Mucosa of descending colon (tissue), 3 donors: ENCODE data around the gene HIGD1B. TPM values are rescaled to one million over a fixed set of nuclear protein-coding genes. Genes with fewer than 3 reads are reported as not detected.
A peak's percentile ranks its signal among the peaks of the same experiment; 100 is the strongest.

Experiments used
- ATAC-seq: fragments of 200-7000 bp; cut with Tn5 transposase; one replicate; pipeline ENCODE4 v1.9.1; 2020; ENCODE audit warnings: mild to moderate bottlenecking, moderate library complexity
- DNase-seq, 3 donors: peaks; one replicate each; pipeline ENCODE4 v3.0.0-alpha.2; 2020
- H3K36me3 ChIP-seq: fragments of 200-600 bp; one replicate; pipeline ENCODE4 v1.8.0; 2021; ENCODE audit warnings: low read depth, mild to moderate bottlenecking
- H3K4me1 ChIP-seq: fragments of 200-600 bp; one replicate; pipeline ENCODE4 v1.8.0; 2021; ENCODE audit warnings: low read depth, mild to moderate bottlenecking
- H3K4me3 ChIP-seq: fragments of 200-600 bp; one replicate; pipeline ENCODE4 v1.8.0; 2021; ENCODE audit warnings: mild to moderate bottlenecking
- H3K9me3 ChIP-seq: fragments of 200-600 bp; one replicate; pipeline ENCODE4 v1.8.0; 2021; ENCODE audit warnings: mild to moderate bottlenecking
- intact Hi-C, 2 donors: fragments of 100-400 bp; cut with DNase I in 1 of 2; cut with micrococcal nuclease in 1 of 2; formaldehyde crosslinking; loops; one replicate each; pipeline versions ENCODE4 v1.11.0 to v1.11.1; 2022; cut with DNase I, micrococcal nuclease
- total RNA-seq, 3 donors: library from RNA; stranded (reverse); fragmentation: NEBNext Ultra II Directional in 2 of 3; extraction: Animal tissue kit (Norgen Biotek cat#: 25700) in 2 of 3; gene quantifications; one replicate each; pipeline versions ENCODE4 v1.2.1 to v1.2.4, GENCODE V29; 2021 to 2023
- TF ChIP-seq, protein P1 (sequence below): fragments of 200-600 bp; IDR thresholded peaks from one replicate; pipeline ENCODE4 v1.8.0; 2022; ENCODE audit warnings: antibody characterized with exemption, mild to moderate bottlenecking
- donor health status: DM: no; HTN: no; CAD: no; lungs with moderate emphysema.
- donor health status: DM: no; HTN: no; CAD: no.
- donor health status: DM: no; HTN: yes; CAD: no.

Gene HIGD1B
- total RNA-seq, 3 donors from 2014 or later = 1.6 TPM; not detected in 2

DNA sequence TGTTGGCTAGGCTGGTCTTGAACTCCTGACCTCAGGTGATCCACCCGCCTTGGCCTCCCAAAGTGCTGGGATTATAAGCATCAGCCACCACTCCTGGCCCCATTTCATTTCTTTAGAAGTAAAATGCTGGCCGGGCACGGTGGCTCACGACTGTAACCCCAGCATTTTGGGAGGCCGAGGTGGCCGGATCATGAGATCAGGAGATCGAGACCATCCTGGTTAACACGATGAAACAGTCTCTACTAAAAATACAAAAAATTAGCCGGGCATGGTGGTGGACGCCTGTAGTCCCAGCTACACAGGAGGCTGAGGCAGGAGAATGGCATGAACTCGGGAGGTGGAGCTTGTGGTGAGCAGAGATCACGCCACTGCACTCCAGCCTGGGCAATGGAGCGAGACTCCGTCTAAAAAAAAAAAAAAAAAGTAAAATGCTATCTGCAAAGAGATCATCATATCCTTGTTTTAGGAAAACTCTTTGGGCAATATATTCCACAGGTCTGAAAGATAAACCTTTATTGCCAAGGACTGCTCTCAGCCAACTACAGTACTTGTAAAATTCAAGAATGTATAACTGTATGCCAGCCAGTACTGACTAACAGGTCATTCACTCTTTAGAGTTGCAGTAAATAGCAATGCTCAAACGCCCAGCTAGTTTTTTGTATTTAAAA lies 21.4 kb upstream of the HIGD1B start:
- H3K4me1 ChIP-seq = peaks cover 12% of the 10 kb centered on the region
- H3K4me3 ChIP-seq = no peak overlapping the region
- no peaks in the 10 kb centered on the region for H3K36me3 ChIP-seq
- intact Hi-C loops = loop anchor here in 1 of 2 donors (5.0 kb wide), 1 partner anchor 49 kb away; no protein-coding TSS in a partner anchor
- DNase-seq (no peak), ATAC-seq (no peak)
- no peaks in the 10 kb centered on the region for H3K9me3 ChIP-seq
- TF ChIP-seq, protein P1, sequence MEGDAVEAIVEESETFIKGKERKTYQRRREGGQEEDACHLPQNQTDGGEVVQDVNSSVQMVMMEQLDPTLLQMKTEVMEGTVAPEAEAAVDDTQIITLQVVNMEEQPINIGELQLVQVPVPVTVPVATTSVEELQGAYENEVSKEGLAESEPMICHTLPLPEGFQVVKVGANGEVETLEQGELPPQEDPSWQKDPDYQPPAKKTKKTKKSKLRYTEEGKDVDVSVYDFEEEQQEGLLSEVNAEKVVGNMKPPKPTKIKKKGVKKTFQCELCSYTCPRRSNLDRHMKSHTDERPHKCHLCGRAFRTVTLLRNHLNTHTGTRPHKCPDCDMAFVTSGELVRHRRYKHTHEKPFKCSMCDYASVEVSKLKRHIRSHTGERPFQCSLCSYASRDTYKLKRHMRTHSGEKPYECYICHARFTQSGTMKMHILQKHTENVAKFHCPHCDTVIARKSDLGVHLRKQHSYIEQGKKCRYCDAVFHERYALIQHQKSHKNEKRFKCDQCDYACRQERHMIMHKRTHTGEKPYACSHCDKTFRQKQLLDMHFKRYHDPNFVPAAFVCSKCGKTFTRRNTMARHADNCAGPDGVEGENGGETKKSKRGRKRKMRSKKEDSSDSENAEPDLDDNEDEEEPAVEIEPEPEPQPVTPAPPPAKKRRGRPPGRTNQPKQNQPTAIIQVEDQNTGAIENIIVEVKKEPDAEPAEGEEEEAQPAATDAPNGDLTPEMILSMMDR = no peak

DNA sequence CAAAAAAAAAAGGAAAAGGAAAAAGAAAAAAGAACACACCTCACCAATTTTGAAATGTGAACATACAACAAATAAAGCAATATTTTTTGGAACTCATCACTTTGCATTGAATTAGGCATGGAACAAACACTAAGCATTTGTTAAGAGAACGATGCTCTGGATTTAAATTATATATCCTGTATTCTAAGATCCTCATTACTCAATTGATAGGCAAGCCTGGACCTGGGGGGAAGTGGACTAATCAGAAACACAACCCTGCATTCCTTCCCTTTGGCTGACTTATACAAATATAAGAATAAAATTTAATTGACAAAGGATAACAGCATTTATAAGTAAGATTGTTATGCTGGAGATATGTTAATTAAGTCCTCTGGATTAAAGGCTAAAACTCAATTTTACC lies 19.8 kb upstream of the HIGD1B start:
- DNase-seq (no peak), ATAC-seq (no peak)
- intact Hi-C loops = loop anchor here in 1 of 2 donors (5.0 kb wide), 1 partner anchor 51 kb away; no protein-coding TSS in a partner anchor
- Histone ChIP-seq H3K4me1 (peaks cover 12% of the 10 kb centered on the region), H3K4me3 (no peak overlapping the region), H3K36me3 (no peaks in the 10 kb centered on the region), H3K9me3 (no peaks in the 10 kb centered on the region)
- TF ChIP-seq, protein P1 = no peak

DNA sequence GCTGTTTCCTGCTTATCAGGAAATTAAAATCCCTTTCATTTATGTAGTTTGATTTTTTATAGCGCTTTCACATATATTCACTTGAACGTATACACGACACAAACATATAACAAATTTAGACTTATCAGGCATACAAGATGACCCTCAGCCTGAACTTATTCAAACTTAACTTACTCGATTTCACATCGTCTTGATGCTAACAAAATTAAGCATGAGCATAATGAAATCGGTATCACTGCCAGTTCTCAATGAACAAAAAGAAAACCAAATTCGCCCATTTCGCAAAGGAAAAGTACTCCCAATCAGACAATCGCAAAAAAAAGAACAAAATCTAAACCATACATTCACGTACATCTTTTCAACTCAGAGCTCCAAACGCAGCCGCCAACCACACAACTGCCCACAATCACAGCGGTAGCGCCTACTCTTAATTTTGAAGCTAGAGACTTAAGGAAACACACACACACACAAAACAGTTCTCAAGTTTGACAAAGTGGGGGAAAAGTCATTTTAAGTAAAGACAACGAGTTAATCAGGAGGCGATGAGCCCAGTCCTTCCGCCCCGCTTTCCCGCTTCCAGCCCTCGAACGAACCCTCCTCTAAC lies 18.7 kb upstream of the HIGD1B start:
- Histone ChIP-seq H3K4me3 (no peak overlapping the region), H3K9me3 (no peaks in the 10 kb centered on the region), H3K36me3 (no peaks in the 10 kb centered on the region), H3K4me1 (peaks cover 12% of the 10 kb centered on the region)
- TF ChIP-seq, protein P1 = no peak
- ATAC-seq = no peak
- DNase-seq = no peak
- intact Hi-C loops = loop anchor here in 1 of 2 donors (5.0 kb wide), 1 partner anchor 52 kb away; no protein-coding TSS in a partner anchor

DNA sequence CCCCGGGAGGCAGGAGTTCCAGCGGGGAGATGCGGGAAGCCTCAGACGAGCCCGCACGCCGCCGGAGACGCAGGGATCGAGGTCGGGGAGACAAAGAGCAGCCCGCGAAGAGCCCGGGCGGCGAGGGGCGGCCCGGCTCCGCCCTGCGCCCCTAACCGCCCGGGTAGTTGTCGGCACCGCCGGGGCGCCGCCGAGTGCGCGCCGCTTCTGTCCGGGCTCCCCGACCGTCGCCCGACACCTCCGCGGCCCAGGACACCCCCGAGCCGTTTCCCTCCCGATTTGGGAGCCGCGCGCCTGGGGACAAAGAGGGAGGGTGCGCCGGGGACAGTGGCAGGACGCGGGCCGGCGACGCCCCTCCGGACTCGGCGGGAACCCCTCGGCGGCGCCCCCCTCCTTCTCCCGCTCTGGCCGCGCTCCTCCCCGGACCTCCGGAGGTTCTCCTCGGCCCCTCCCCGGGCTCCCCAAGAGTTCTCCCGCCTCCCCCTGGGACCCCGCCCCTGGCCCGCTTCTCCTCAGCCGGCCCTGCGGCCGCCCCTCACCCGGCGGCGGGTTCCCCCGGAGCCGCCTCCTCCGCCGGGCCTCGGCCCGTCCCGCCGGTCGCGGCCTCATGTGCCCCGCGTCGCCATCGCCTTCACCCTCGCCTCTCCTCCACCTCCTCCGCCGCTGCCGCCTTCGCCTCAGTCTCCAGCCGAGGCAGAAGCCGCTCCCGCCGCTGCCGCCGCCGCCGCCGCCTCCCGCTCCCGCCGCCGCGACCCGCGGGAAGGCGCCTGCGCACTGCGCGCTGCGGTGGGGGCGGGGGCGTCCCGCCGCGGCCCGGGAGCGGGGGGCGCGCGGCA lies 17.9 kb upstream of the HIGD1B start, which contains the start of gene GJC1:
TSS of gene GJC1 (minus strand) at position 765 of the 836 bp plus-strand sequence. CDS start 24,470 bp downstream, outside the sequence.
- Histone ChIP-seq H3K36me3 (no peaks in the 10 kb centered on the region), H3K9me3 (no peaks in the 10 kb centered on the region), H3K4me1 (peaks cover 12% of the 10 kb centered on the region), H3K4me3 (no peak within 1 kb of the TSS)
- DNase-seq = no peak
- peak; percentile 22 for ATAC-seq
- intact Hi-C loops = loop anchor here in 1 of 2 donors (5.0 kb wide), 1 partner anchor 52 kb away; no protein-coding TSS in a partner anchor
- TF ChIP-seq, protein P1 = no peak

DNA sequence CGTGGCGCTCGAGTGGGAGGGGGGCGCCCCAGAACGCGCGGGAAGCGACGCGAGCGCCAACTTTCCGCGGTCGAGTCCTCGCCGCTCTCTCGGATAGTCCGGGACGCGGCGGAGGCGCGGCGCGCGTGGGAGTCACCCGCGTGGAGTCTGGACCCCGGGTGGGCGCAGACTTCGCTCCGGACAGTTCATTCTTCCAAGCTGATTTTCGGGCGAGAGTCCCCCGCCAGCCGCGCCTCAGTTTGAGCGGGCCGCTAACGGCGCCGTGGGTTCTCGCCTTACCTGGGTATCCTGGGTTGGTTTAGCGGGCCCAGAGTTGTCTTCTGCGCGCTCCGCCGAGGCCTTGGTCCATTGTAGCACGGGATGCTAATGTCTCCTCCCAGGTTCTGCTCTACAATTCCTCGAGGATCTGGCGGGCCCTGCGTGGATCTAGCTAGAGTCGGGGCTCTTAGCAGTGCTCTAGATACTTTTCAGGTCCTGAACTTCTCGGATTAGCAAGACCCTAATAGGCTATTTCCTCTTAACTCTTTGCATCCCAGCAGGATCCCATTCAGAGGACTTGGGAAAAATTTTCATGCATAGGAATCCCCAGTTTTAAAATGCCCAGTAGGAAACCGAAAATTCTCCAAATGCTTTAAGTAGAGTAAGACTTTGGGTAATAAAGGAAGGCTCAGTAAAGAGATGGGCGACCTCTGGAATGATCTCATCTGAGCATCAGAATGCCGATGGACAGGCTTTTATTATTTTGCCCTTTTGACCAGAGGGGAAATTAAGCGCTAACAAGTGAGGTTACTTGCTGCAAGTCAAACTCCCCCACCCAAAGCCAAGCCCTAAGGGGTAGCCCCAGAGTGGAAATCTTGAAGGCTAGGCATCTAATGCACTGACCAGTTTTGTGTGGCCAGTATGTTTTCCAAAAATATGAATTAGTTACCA lies 17.1 kb upstream of the HIGD1B start:
- TF ChIP-seq, protein P1 = no peak
- ATAC-seq (no peak), DNase-seq (peak in 1 of 3 donors; percentile 16)
- Histone ChIP-seq H3K36me3 (no peaks in the 10 kb centered on the region), H3K9me3 (no peaks in the 10 kb centered on the region), H3K4me1 (peaks cover 12% of the 10 kb centered on the region), H3K4me3 (no peak overlapping the region)
- intact Hi-C loops = no loop called here
